ENCODE results near the gene THUMPD3. TPM values are rescaled to one million over a fixed set of nuclear protein-coding genes. Genes with fewer than 3 reads are reported as not detected.

Gene THUMPD3
- total RNA-seq, 1 donor from 2014 or later = 32.7 TPM

GRCh38 chr3:9327578-9327977 lies 35.3 kb upstream of the THUMPD3 start:
- Mint-ChIP-seq H3K9me3 (ENCODE audit: unreplicated experiment) (peaks cover 13% of the 10 kb centered on the region), H3K27ac (ENCODE audit: unreplicated experiment) (no peak overlapping the region), H3K27me3 (ENCODE audit: low read depth, unreplicated experiment) (no peaks in the 10 kb centered on the region), H3K4me3 (ENCODE audit: unreplicated experiment) (no peak overlapping the region), H3K4me1 (ENCODE audit: low read depth, unreplicated experiment) (no peaks in the 10 kb centered on the region), H3K36me3 (ENCODE audit: low read depth, unreplicated experiment) (peaks cover 21% of the 10 kb centered on the region)
- FAIRE-seq = no peak
- Histone ChIP-seq H3K9me3 (ENCODE audit: insufficient read depth, low read depth, low read length) (no peaks in the 10 kb centered on the region), H3K4me1 (ENCODE audit: insufficient read depth, low read length) (no peaks in the 10 kb centered on the region), H3K36me3 (ENCODE audit: insufficient read depth, low read length) (no peaks in the 10 kb centered on the region), H3K27me3 (ENCODE audit: insufficient read depth, low read length) (no peaks in the 10 kb centered on the region), H4K20me1 (ENCODE audit: insufficient read depth, low read length) (no peaks in the 10 kb centered on the region), H3K4me2 (ENCODE audit: low read length) (no peak overlapping the region), H3K79me2 (ENCODE audit: insufficient read depth, low read length) (no peaks in the 10 kb centered on the region), H3K27ac (ENCODE audit: low read depth, low read length) (no peak overlapping the region), H2AFZ (ENCODE audit: low read depth, low read length) (no peak overlapping the region), H3K9ac (ENCODE audit: low read length) (no peak overlapping the region), H3K4me3 (ENCODE audit: insufficient read depth, low read depth, low read length) (no peak overlapping the region)
- no peak for DNase-seq (ENCODE audit: low read depth)
- TF ChIP-seq EZH2 (IDR thresholded peaks at IDR 0.05; ENCODE audit: insufficient read depth, low read length) = no peak
- TF ChIP-seq, protein P1, sequence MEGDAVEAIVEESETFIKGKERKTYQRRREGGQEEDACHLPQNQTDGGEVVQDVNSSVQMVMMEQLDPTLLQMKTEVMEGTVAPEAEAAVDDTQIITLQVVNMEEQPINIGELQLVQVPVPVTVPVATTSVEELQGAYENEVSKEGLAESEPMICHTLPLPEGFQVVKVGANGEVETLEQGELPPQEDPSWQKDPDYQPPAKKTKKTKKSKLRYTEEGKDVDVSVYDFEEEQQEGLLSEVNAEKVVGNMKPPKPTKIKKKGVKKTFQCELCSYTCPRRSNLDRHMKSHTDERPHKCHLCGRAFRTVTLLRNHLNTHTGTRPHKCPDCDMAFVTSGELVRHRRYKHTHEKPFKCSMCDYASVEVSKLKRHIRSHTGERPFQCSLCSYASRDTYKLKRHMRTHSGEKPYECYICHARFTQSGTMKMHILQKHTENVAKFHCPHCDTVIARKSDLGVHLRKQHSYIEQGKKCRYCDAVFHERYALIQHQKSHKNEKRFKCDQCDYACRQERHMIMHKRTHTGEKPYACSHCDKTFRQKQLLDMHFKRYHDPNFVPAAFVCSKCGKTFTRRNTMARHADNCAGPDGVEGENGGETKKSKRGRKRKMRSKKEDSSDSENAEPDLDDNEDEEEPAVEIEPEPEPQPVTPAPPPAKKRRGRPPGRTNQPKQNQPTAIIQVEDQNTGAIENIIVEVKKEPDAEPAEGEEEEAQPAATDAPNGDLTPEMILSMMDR (IDR thresholded peaks at IDR 0.05; ENCODE audit: insufficient read depth, low read depth, low read length) = no peak

- FAIRE-seq = no peak
- H3K27me3 Mint-ChIP-seq (ENCODE audit: low read depth, unreplicated experiment) = no peaks in the 10 kb centered on the region
Observed at GRCh38 chr3:9330166-9330703, 32.6 kb upstream of the THUMPD3 start.

DNA sequence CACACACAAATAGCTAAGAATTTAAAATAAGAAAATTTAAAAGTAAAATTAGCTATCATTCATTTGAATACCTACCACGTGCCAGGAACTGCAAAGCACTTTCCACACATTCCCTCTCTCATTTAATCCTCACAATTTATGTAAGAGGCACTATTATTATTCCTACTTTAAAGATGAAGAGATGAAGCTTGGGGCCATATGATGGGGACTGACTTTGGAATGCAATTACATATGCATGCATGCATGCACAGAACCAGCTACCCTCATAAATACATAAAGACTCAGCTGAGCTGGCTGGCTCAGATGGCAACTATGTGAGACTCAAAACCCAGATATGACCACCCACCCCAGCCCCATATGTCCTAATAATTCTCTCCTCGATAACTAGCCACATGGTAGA lies 31.7 kb upstream of the THUMPD3 start:
- no peak overlapping the region for H2AFZ ChIP-seq (ENCODE audit: low read depth, low read length)
- no peak overlapping the region for H3K27ac ChIP-seq (ENCODE audit: low read depth, low read length)
- H3K4me1 ChIP-seq (ENCODE audit: insufficient read depth, low read length) = no peaks in the 10 kb centered on the region
- no peak overlapping the region for H3K4me2 ChIP-seq (ENCODE audit: low read length)
- peaks cover 8% of the 10 kb centered on the region for H3K36me3 Mint-ChIP-seq (ENCODE audit: low read depth, unreplicated experiment)
- peaks cover 5% of the 10 kb centered on the region for H3K9me3 Mint-ChIP-seq (ENCODE audit: unreplicated experiment)
- no peak for FAIRE-seq
- no peaks in the 10 kb centered on the region for H3K9me3 ChIP-seq (ENCODE audit: insufficient read depth, low read depth, low read length)
- H3K4me3 ChIP-seq (ENCODE audit: insufficient read depth, low read depth, low read length) = no peak overlapping the region
- H3K36me3 ChIP-seq (ENCODE audit: insufficient read depth, low read length) = no peaks in the 10 kb centered on the region
- H3K27me3 ChIP-seq (ENCODE audit: insufficient read depth, low read length) = no peaks in the 10 kb centered on the region
- H3K9ac ChIP-seq (ENCODE audit: low read length) = no peak overlapping the region
- DNase-seq (ENCODE audit: low read depth) = no peak
- no peaks in the 10 kb centered on the region for H3K4me1 Mint-ChIP-seq (ENCODE audit: low read depth, unreplicated experiment)
- no peaks in the 10 kb centered on the region for H3K79me2 ChIP-seq (ENCODE audit: insufficient read depth, low read length)
- H3K4me3 Mint-ChIP-seq (ENCODE audit: unreplicated experiment) = no peak overlapping the region
- H4K20me1 ChIP-seq (ENCODE audit: insufficient read depth, low read length) = no peaks in the 10 kb centered on the region
- H3K27ac Mint-ChIP-seq (ENCODE audit: unreplicated experiment) = no peak overlapping the region
- TF ChIP-seq, protein P1 (IDR thresholded peaks at IDR 0.05; ENCODE audit: insufficient read depth, low read depth, low read length) = no peak
- TF ChIP-seq EZH2 (IDR thresholded peaks at IDR 0.05; ENCODE audit: insufficient read depth, low read length) = no peak
- no peaks in the 10 kb centered on the region for H3K27me3 Mint-ChIP-seq (ENCODE audit: low read depth, unreplicated experiment)

More at GRCh38 chr3:9330166-9330703, 32.6 kb upstream of the THUMPD3 start:
- Mint-ChIP-seq H3K9me3 (ENCODE audit: unreplicated experiment) (peaks cover 8% of the 10 kb centered on the region), H3K4me1 (ENCODE audit: low read depth, unreplicated experiment) (no peaks in the 10 kb centered on the region), H3K4me3 (ENCODE audit: unreplicated experiment) (no peak overlapping the region), H3K36me3 (ENCODE audit: low read depth, unreplicated experiment) (peaks cover 8% of the 10 kb centered on the region), H3K27ac (ENCODE audit: unreplicated experiment) (no peak overlapping the region)
- H3K79me2 ChIP-seq (ENCODE audit: insufficient read depth, low read length) = no peaks in the 10 kb centered on the region
- no peak for TF ChIP-seq EZH2 (IDR thresholded peaks at IDR 0.05; ENCODE audit: insufficient read depth, low read length)
- TF ChIP-seq, protein P1 (IDR thresholded peaks at IDR 0.05; ENCODE audit: insufficient read depth, low read depth, low read length) = no peak
- no peaks in the 10 kb centered on the region for H3K27me3 ChIP-seq (ENCODE audit: insufficient read depth, low read length)
- H3K9ac ChIP-seq (ENCODE audit: low read length) = no peak overlapping the region
- no peak overlapping the region for H2AFZ ChIP-seq (ENCODE audit: low read depth, low read length)
- H3K9me3 ChIP-seq (ENCODE audit: insufficient read depth, low read depth, low read length) = no peaks in the 10 kb centered on the region
- H3K27ac ChIP-seq (ENCODE audit: low read depth, low read length) = no peak overlapping the region
- H3K4me1 ChIP-seq (ENCODE audit: insufficient read depth, low read length) = no peaks in the 10 kb centered on the region
- no peak overlapping the region for H3K4me2 ChIP-seq (ENCODE audit: low read length)
- H3K36me3 ChIP-seq (ENCODE audit: insufficient read depth, low read length) = no peaks in the 10 kb centered on the region
- no peaks in the 10 kb centered on the region for H4K20me1 ChIP-seq (ENCODE audit: insufficient read depth, low read length)
- H3K4me3 ChIP-seq (ENCODE audit: insufficient read depth, low read depth, low read length) = no peak overlapping the region
- no peak for DNase-seq (ENCODE audit: low read depth)

All from astrocyte (in vitro differentiated cells and primary cell).